Right lobe of liver (tissue), 4 donors: Measurements from ENCODE around the gene NFKB1.
"Not testable (repeated sequence)": the region's sequence is repeated elsewhere in the genome, so short reads cannot be mapped to it uniquely, and the experiment has no call there.

Experiments
- CTCF ChIP-seq, 4 donors: fragments of 200-600 bp in 3 of 4; fragments of 450-650 bp in 1 of 4; IDR thresholded peaks; one replicate each; pipeline versions ENCODE4 v1.5.1 to v1.8.0; 2016 to 2022; ENCODE audit warnings: antibody characterized with exemption in 4 of 4, mild to moderate bottlenecking in 2 of 4
- POLR2A ChIP-seq: fragments of 450-650 bp; IDR thresholded peaks from one replicate; pipeline ENCODE4 v1.6.1; 2017; ENCODE audit warnings: antibody characterized with exemption, mild to moderate bottlenecking
- donor health status: DM: no; HTN: no; CAD: no.
- donor health status: DM: no; HTN: no; CAD: no.
- donor health status: DM: no; HTN: yes; CAD: no.

GRCh38 chr4:102570211-102570610, 69.1 kb downstream of the NFKB1 start:
- TF ChIP-seq CTCF (IDR thresholded peaks at IDR 0.05); POLR2A: not testable (repeated sequence)
